ENCODE results near the gene GPBP1.

DNA sequence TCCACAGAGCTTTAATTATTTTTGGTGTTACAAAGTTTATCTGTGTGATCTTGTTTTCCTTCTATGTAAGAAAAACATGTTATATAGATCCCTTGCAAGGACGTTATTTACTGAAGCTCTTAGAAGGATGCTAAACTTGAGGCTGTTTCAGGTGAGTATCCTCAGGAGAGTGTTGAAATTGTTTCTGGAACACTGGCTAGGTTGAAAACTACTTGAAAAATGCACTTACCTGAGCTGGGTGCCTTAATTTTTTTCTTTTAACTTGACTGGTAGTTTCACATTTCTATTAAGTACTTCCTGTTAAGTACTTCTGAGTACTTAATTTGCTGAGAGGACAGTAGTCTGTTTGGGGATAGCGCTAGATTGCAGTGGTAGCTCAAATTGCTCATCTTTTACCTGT, 18.1 kb downstream of the GPBP1 start:
- TF ChIP-seq ZNF274 (IDR thresholded peaks at IDR 0.05; ENCODE audit: low read depth, low read length) (no peak), YY1 (IDR thresholded peaks at IDR 0.05; ENCODE audit: insufficient read depth, insufficient read length) (no peak), SUZ12 (IDR thresholded peaks at IDR 0.05; ENCODE audit: extremely low read depth, insufficient read depth, insufficient read length) (no peak)
